ENCODE results near the gene GRAP2. TPM values are rescaled to one million over a fixed set of nuclear protein-coding genes. Genes with fewer than 3 reads are reported as not detected.
A peak's percentile ranks its signal among the peaks of the same experiment; 100 is the strongest.

Gene GRAP2
- total RNA-seq, 4 donors from 2014 or later = 5.8 to 92.4 (median 6.1) TPM

GRCh38 chr22:40002935-40003715 lies 102.2 kb downstream of the GRAP2 start:
- Histone ChIP-seq H3K4me1 (peaks cover 0 to 29% (median 5%) of the 10 kb centered on the region in 4 donors), H3K27ac (no peak overlapping the region), H3K27me3 (no peaks in the 10 kb centered on the region), H3K36me3 (no peaks in the 10 kb centered on the region), H3K9me3 (no peaks in the 10 kb centered on the region), H3K4me3 (no peak overlapping the region)
- peak in 1 of 3 donors; percentile 36 for DNase-seq
- TF ChIP-seq, protein P1, sequence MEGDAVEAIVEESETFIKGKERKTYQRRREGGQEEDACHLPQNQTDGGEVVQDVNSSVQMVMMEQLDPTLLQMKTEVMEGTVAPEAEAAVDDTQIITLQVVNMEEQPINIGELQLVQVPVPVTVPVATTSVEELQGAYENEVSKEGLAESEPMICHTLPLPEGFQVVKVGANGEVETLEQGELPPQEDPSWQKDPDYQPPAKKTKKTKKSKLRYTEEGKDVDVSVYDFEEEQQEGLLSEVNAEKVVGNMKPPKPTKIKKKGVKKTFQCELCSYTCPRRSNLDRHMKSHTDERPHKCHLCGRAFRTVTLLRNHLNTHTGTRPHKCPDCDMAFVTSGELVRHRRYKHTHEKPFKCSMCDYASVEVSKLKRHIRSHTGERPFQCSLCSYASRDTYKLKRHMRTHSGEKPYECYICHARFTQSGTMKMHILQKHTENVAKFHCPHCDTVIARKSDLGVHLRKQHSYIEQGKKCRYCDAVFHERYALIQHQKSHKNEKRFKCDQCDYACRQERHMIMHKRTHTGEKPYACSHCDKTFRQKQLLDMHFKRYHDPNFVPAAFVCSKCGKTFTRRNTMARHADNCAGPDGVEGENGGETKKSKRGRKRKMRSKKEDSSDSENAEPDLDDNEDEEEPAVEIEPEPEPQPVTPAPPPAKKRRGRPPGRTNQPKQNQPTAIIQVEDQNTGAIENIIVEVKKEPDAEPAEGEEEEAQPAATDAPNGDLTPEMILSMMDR (IDR thresholded peaks at IDR 0.05) = no peak
- TF ChIP-seq POLR2A (IDR thresholded peaks at IDR 0.05) = no peak

GRCh38 chr22:40004836-40005235 lies 104.0 kb downstream of the GRAP2 start:
- peaks cover 0 to 32% (median 2%) of the 10 kb centered on the region in 4 donors for H3K4me1 ChIP-seq
- no peak overlapping the region for H3K4me3 ChIP-seq
- TF ChIP-seq POLR2A (IDR thresholded peaks at IDR 0.05) = no peak
- TF ChIP-seq, protein P1 (IDR thresholded peaks at IDR 0.05) = no peak
- DNase-seq = no peak
- H3K9me3 ChIP-seq = no peaks in the 10 kb centered on the region
- H3K27ac ChIP-seq = no peak overlapping the region
- no peaks in the 10 kb centered on the region for H3K36me3 ChIP-seq
- H3K27me3 ChIP-seq = no peaks in the 10 kb centered on the region

GRCh38 chr22:40006641-40007040 lies 105.8 kb downstream of the GRAP2 start:
- Histone ChIP-seq H3K4me1 (peaks cover 0 to 23% (median 3%) of the 10 kb centered on the region in 4 donors), H3K36me3 (no peaks in the 10 kb centered on the region), H3K4me3 (no peak overlapping the region), H3K27me3 (no peaks in the 10 kb centered on the region), H3K9me3 (no peaks in the 10 kb centered on the region), H3K27ac (no peak overlapping the region)
- peak in 1 of 3 donors; percentile 45 for DNase-seq
- TF ChIP-seq, protein P1 (IDR thresholded peaks at IDR 0.05) = no peak
- TF ChIP-seq POLR2A (IDR thresholded peaks at IDR 0.05) = no peak

DNA sequence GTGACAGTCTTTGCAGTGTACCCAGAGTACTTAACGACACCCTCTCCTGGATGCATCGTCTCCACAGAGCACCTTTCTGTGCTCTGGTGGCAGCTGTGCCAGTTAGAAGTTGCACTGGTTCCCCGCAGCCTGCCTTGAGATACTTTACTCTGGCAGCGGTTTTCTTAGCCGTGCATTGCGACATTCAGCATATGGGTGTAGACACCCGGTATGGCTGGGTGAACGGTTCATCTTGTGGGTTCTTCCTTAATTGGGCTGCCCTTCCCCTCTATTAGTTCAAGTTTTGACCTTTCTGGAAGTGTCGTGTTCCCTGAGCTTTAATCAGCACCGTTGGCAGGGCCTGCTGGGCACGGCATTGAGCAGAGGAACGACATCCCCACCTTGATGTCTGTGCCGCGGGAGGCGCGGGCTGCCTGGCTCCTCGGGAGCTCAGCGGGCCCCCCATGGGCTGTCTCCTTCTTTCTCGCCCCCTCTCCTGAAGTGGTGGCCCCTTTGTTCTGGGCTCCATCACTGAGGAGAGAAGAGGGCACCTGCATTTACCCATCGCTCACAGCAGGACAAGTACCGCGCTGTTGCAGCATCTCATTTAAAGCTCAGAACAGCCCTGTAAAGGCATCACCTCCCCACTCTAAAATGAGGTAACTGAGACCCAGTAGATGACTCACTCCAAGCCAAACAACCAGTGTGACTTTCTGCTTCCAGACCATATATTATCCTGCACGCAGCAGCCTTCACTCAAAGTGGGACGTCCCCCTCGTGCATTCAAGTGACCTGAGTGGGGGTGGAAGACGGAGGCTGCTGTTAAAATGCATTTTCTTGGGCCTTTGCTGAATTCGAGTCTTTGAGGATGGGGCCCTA lies 107.2 kb downstream of the GRAP2 start:
- Histone ChIP-seq H3K4me1 (peaks cover 0 to 23% (median 4%) of the 10 kb centered on the region in 4 donors), H3K27ac (no peak overlapping the region), H3K4me3 (no peak overlapping the region), H3K9me3 (no peaks in the 10 kb centered on the region), H3K27me3 (no peaks in the 10 kb centered on the region), H3K36me3 (no peaks in the 10 kb centered on the region)
- TF ChIP-seq POLR2A (IDR thresholded peaks at IDR 0.05) = no peak
- TF ChIP-seq, protein P1 (IDR thresholded peaks at IDR 0.05) = no peak
- peak in 1 of 3 donors; percentile 27 for DNase-seq

DNA sequence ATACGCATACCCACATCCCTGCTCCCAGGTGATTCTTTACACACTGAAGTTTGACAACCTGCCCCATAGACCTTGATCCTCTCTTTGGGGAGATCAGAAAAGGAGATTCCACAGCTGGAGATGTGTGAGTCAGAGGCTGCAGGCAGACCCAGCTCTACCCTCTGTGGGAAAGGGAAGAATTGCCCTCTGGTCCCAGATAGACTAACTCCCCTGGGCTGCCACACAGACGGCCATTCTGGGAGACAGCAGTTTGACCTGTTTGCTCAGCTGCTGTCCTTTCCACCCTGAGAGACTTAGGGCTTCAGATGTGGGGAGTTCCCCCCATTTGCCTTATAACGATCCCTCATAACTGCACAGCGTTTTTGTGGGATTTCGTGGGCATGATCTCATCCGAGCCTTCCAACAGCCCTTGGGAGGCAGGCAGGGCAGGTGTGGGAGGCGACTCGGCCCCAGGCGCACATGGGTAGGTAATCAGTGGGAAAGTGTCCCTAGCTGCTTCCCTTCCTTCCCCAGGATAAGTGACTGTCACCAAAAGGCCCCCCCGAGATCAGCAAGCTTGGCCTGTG lies 107.9 kb downstream of the GRAP2 start:
- Histone ChIP-seq H3K9me3 (no peaks in the 10 kb centered on the region), H3K36me3 (no peaks in the 10 kb centered on the region), H3K4me3 (no peak overlapping the region), H3K27ac (peak overlapping the region in 2 of 4 donors; percentile 37 to 69), H3K27me3 (no peaks in the 10 kb centered on the region), H3K4me1 (peaks cover 0 to 23% (median 4%) of the 10 kb centered on the region in 4 donors)
- TF ChIP-seq, protein P1 (IDR thresholded peaks at IDR 0.05) = no peak
- TF ChIP-seq POLR2A (IDR thresholded peaks at IDR 0.05) = no peak
- DNase-seq = no peak

All from Peyer's patch (tissue), 4 donors.